SK-N-SH (cell line): ENCODE measurements around the gene ATP11A.

Experiments
- CTCF ChIP-seq: fragments of 200-600 bp; sonication (generic); IDR thresholded peaks from 2 replicates; pipeline ENCODE4 v1.6.1; 2017; ENCODE audit warnings: antibody characterized with exemption, mild to moderate bottlenecking, moderate library complexity
- EP300 ChIP-seq, 2 experiments: IDR thresholded peaks; 2 replicates each; pipeline versions ENCODE4 v1.4.0 to v1.6.1; 2012; ENCODE audit warnings: borderline replicate concordance in 1 of 2, low read depth in 1 of 2, low read length in 1 of 2
- GABPA ChIP-seq: IDR thresholded peaks from 2 replicates; pipeline ENCODE4 v1.4.0; 2012; ENCODE audit warnings: low read depth, mild to moderate bottlenecking
- GATA2 ChIP-seq: sonication (generic); formaldehyde crosslinking; IDR thresholded peaks from 2 replicates; pipeline ENCODE4 v1.5.0; 2020; ENCODE audit warnings: mild to moderate bottlenecking, missing genetic modification reagents
- IRF3 ChIP-seq: fragments of 150-350 bp; IDR thresholded peaks from 2 replicates; pipeline ENCODE4 v1.6.1; 2016; ENCODE audit warnings: mild to moderate bottlenecking, low read depth, low read length
- MXI1 ChIP-seq: IDR thresholded peaks from 2 replicates; pipeline ENCODE4 v1.6.1; 2012; ENCODE audit warnings: mild to moderate bottlenecking, low read depth, low read length, improper control_type of control experiment
- NFIC ChIP-seq: IDR thresholded peaks from 2 replicates; pipeline ENCODE4 v1.4.0; 2012; ENCODE audit warnings: borderline replicate concordance
- NRF1 ChIP-seq: IDR thresholded peaks from 2 replicates; pipeline ENCODE4 v1.6.1; 2012; ENCODE audit warnings: low read depth, mild to moderate bottlenecking, low read length
- POLR2AphosphoS5 ChIP-seq: IDR thresholded peaks from 2 replicates; pipeline ENCODE4 v1.6.1; 2012; ENCODE audit warnings: low read depth, low read length
- TAF1 ChIP-seq: IDR thresholded peaks from 2 replicates; pipeline ENCODE4 v1.6.1; 2012; ENCODE audit warnings: low read depth, mild to moderate bottlenecking, low read length, moderate library complexity, borderline replicate concordance
- USF1 ChIP-seq: IDR thresholded peaks from 2 replicates; pipeline ENCODE4 v1.4.0; 2012; ENCODE audit warnings: low read depth, borderline replicate concordance
- ZBTB33 ChIP-seq: IDR thresholded peaks from 2 replicates; pipeline ENCODE4 v1.4.0; 2012; ENCODE audit warnings: low read depth, borderline replicate concordance

GRCh38 chr13:112870051-112870331 is 180.2 kb downstream of the ATP11A start:
- TF ChIP-seq CTCF (no peak), USF1 (no peak), GATA2 (CRISPR knock-in tag) (no peak), POLR2AphosphoS5 (no peak), GABPA (no peak), EP300 (IDR thresholded peaks at IDR 0.05; ENCODE audit: borderline replicate concordance in 1 of 2, low read depth in 1 of 2, low read length in 1 of 2) (no peak), NRF1 (no peak), ZBTB33 (no peak), MXI1 (no peak), NFIC (no peak), IRF3 (no peak), TAF1 (no peak)
